ENCODE results near the gene GAREM1.
"Not testable (repeated sequence)": the region's sequence is repeated elsewhere in the genome, so short reads cannot be mapped to it uniquely, and the experiment has no call there.

GRCh38 chr18:32233348-32233747 lies 237.3 kb downstream of the GAREM1 start:
- TF ChIP-seq RCOR1 (IDR thresholded peaks at IDR 0.05; ENCODE audit: borderline replicate concordance in 1 of 2, low read depth in 2 of 2, low read length in 2 of 2); EHMT2 (IDR thresholded peaks at IDR 0.05); EZH2 (IDR thresholded peaks at IDR 0.05; ENCODE audit: borderline replicate concordance, low read depth, low read length); ATF7 (IDR thresholded peaks at IDR 0.05); ZNF41 (CRISPR knock-in tag; conservative IDR thresholded peaks at IDR 0.05); TAF7 (tag; IDR thresholded peaks at IDR 0.05); CTCF (IDR thresholded peaks at IDR 0.05 in 2 of 3, conservative IDR thresholded peaks at IDR 0.05 in 1 of 3; ENCODE audit: insufficient read depth in 2 of 3, low read depth in 1 of 3, low read length in 3 of 3): not testable (repeated sequence)
